GM12801 (cell line): ENCODE measurements around the gene NXPH2.

Experiments used
- TF ChIP-seq, protein P1 (sequence below): IDR thresholded peaks from one replicate; pipeline ENCODE4 v1.5.1; 2011; ENCODE audit warnings: control low read depth; ENCODE audit not compliant: insufficient read length; ENCODE audit errors: extremely low read depth

The NXPH2 gene

DNA sequence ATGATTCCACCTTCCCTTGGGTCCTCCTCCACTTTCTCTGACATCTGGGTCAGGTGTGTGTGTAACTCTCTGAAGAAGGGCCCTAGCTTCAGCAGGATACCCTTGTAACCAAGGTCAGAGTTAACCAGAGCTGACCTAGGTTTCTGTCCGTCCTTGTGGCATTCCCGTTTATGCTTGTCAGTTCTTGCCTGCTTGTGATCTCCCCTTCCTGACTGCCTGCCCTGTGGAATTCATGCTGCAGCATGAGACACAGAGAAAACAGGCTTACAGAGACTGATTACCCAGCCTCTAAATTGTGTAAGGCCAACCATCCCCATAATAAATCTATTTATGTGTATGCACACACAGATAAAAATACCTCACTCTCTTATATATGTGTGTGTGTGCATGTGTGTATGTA is 22.8 kb downstream of the NXPH2 start:
- TF ChIP-seq, protein P1, sequence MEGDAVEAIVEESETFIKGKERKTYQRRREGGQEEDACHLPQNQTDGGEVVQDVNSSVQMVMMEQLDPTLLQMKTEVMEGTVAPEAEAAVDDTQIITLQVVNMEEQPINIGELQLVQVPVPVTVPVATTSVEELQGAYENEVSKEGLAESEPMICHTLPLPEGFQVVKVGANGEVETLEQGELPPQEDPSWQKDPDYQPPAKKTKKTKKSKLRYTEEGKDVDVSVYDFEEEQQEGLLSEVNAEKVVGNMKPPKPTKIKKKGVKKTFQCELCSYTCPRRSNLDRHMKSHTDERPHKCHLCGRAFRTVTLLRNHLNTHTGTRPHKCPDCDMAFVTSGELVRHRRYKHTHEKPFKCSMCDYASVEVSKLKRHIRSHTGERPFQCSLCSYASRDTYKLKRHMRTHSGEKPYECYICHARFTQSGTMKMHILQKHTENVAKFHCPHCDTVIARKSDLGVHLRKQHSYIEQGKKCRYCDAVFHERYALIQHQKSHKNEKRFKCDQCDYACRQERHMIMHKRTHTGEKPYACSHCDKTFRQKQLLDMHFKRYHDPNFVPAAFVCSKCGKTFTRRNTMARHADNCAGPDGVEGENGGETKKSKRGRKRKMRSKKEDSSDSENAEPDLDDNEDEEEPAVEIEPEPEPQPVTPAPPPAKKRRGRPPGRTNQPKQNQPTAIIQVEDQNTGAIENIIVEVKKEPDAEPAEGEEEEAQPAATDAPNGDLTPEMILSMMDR: no peak

DNA sequence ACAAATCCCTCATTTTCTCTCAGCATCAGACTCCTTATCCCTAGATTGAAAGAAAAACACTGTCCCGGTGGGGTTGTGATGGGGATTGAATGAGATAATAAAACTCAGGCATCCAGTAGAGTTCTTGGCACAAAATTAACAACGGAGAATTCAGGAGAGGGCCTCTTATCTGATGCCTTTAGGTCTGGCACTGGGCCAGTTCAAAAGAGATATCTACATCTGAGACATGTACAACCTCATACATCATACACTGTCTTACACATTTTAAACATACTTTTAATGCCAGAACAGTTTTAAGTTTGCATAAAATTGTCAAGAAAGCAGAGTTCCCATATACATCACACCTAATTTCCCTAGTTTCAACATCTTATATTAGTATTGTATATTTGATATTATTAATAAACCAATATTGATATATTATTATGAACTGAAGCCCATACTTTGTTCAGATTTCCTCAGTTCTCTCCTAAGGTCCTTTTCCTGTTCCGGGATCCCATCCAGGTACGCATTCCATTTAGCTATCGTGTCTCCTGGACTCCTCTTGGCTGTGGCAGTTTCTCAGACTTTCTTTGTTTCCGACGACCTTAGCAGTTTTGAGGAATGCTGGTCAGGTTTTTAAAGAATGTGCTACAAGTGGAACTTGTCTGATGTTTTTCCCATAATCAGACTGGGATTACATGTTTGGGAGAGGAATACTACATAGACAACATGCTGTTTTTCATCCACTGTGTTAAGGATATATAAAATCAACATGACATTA is 27.8 kb downstream of the NXPH2 start:
- TF ChIP-seq, protein P1: no peak

GRCh38 chr2:138744713-138745112 is 35.5 kb downstream of the NXPH2 start:
- TF ChIP-seq, protein P1: no peak

DNA sequence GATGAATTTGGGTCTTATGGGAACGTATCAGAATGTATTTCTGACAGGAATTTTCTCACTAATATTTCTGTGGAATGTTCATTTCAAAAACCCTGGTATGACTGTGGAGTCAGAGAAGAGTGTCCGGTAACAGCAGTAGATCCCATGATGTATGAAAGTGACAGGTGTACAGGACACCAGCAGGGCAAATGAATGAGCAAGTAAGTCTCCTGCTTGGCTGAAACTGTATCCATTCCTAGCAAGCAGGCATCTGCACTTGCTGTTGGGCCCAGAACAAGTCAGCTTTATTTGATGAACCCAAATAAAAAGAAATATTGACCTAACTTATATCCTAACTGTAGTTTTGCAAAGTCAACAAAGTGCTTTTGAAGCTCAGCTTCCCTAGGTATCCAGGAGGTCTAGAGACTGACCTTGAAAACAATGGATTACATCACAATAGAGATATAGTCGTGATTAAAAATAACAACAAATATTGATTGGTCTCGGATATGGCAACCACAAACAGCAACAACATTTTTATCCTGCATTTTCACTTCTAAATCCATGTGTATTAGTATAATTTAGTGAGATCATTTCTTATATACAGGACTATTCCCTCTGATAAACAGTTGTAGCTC is 37.6 kb downstream of the NXPH2 start:
- TF ChIP-seq, protein P1: no peak

- TF ChIP-seq, protein P1: no peak
These were observed 38.3 kb downstream of the NXPH2 start for GRCh38 chr2:138741851-138742250.

GRCh38 chr2:138732651-138733050 is 47.5 kb downstream of the NXPH2 start:
- TF ChIP-seq, protein P1: no peak

GRCh38 chr2:138730497-138731030 is 49.6 kb downstream of the NXPH2 start:
- TF ChIP-seq, protein P1: no peak
